ENCODE data around the gene GPR33.
"Not testable (repeated sequence)": the region's sequence is repeated elsewhere in the genome, so short reads cannot be mapped to it uniquely, and the experiment has no call there.

Gene GPR33

GRCh38 chr14:31487886-31488285 is at the start of gene GPR33:
Gene GPR33, minus strand, starts transcription at chr14:31488039. Its CDS starts 4,074 bp downstream, at chr14:31483965.
- DNase-seq, result no peak

- DNase-seq, result no peak
These were observed 48.5 kb upstream of the GPR33 start for GRCh38 chr14:31536201-31536960.

GRCh38 chr14:31530136-31530535 is 42.3 kb upstream of the GPR33 start:
- no peak for DNase-seq

GRCh38 chr14:31529053-31529452 is 41.2 kb upstream of the GPR33 start:
- no peak for DNase-seq

DNA sequence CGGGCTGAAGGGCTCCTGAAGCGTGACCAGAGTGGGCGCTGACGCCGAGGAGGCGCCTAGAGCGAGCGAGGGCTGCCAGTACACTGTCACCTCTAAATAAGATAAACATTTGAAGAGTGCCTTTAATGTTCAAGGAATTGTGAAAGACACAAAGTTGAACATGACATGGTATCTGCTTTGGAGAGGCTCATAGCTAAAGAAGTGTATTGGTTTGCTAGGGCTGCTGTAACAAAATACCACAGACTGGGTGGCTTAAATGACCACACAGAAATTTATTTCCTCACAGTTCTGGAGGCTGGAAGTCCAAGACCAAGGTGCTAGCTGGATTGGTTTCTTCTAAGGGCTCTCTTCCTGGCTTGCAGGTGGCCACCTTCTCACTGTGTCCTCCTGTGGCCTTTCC is 39.7 kb upstream of the GPR33 start:
- DNase-seq, result no peak

DNA sequence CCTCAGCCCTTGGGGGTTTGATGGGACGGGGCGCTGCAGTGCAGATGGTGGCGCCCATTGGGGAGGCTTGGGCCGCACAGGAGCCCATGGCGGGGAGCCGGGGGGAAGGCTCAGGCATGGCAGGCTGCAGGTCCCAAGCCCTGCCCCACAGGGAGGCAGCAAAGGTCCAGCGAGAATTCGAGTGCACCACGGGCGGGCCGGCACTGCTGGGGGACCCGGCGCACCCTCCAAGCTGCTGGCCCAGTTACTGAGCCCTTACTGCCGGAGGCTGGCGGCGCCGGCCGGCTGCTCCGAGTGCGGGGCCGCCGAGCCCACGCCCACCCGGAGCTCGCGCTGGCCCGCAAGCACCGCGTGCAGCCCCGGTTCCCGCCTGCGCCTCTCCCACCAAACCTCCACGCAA is 39.2 kb upstream of the GPR33 start:
- no peak for DNase-seq

- no peak for DNase-seq
These were observed 23.0 kb upstream of the GPR33 start for GRCh38 chr14:31510855-31511254.

- no peak for DNase-seq
These were observed 22.4 kb upstream of the GPR33 start for GRCh38 chr14:31510222-31510621.

GRCh38 chr14:31508135-31508534 is 20.3 kb upstream of the GPR33 start:
- DNase-seq, result no peak

- no peak for DNase-seq
These were observed 17.6 kb upstream of the GPR33 start for GRCh38 chr14:31505411-31505810.

GRCh38 chr14:31501870-31502269 is 14.0 kb upstream of the GPR33 start:
- no peak for DNase-seq

DNA sequence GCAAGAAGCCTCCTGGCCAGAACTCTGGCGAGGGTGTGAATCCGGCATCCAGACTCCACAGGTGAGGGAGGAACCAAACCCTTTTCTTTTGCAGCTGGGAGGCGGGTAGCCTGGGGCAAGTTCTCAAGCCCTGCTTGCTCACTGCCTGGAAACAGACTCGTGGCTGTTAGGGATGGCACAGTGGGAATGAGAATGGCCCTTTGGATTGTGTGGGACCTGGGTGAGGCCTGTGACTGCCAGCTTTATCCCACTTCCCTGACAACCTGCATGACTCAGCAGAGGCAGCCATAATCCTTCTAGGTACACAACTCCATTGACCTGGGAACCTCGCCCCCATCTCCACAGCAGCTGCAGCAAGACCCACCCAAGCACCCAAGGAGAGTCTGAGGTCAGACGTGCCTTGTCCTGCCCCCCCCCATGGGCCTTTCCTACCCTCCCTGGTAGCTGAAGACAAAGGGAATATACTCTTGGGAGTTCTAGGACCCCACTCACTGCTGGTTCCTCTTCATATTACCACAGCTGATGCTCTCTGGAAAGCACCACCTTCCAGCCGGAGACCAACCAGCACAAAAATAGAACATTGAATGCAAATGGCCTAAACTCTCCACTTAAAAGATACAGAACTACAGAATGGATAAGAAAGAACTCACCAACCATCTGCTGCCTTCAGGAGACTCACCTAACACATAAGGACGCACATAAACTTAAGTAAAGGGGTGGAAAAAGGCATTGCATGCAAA is 5.1 kb upstream of the GPR33 start:
- no peak for DNase-seq

- DNase-seq, result no peak
These were observed 1.9 kb upstream of the GPR33 start for GRCh38 chr14:31489691-31490090.

- no peak for DNase-seq
These were observed 1.1 kb downstream of the GPR33 start for GRCh38 chr14:31486764-31487163.

DNA sequence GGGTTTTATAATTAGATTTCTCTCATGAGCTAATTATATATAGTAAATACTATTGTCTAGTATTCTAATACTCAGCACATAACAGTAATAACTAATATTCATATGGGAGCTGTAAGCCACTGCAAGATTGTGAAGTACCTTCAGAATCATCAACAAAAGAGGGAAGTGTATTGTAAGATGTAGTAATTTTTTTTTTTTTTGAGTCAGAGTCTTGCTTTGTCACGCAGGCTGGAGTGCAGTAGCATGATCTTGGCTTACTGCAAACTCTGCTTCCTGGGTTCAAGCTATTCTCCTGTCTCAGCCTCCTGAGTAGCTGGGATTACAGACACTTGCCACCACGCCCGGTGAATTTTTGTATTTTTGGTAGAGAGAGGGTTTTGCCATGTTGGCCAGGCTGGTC is 3.1 kb downstream of the GPR33 start:
- no peak for DNase-seq

DNA sequence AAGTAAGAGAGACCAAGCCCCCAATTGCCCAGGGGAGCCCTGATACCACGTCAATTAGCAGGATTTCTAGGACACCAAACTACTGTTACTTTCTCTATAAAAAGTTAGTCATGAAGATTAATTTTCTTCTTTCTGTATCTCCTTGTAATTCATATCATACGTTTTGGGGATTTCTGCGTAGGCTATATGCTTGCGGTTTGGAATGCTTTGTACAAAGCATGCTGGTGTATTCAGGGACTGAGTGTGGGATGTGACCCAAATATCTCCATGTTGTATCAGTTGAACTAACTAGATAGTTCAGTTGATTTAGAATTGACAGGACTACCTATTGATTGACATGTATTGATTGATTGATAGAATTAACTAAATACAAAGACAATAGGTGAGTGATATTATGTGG is 7.7 kb downstream of the GPR33 start:
- no peak for DNase-seq

DNA sequence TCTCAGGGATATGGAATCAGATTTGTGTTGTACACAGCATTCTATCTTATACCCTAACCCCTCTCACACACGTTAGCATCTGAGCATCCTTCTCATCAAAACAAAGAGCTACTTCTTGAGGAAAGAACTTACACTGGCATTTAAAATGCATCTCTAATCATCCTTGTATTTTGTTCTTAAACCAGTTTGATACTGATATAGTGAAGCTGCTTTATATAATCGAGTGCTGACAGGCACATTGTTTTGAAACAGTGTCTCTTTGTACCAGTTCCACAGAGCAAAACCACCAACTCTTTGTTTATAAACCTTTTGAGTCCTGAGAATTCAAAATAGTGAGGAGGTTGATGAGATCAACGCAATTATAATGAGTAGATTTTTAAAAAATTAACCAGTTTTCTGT is 8.8 kb downstream of the GPR33 start:
- no peak for DNase-seq

GRCh38 chr14:31477248-31477647 is 10.6 kb downstream of the GPR33 start:
- no peak for DNase-seq

- no peak for DNase-seq
These were observed 11.5 kb downstream of the GPR33 start for GRCh38 chr14:31476131-31476866.

- DNase-seq, result no peak
These were observed 21.3 kb downstream of the GPR33 start for GRCh38 chr14:31466554-31466953.

- no peak for DNase-seq
These were observed 22.7 kb downstream of the GPR33 start for GRCh38 chr14:31465111-31465510.

DNA sequence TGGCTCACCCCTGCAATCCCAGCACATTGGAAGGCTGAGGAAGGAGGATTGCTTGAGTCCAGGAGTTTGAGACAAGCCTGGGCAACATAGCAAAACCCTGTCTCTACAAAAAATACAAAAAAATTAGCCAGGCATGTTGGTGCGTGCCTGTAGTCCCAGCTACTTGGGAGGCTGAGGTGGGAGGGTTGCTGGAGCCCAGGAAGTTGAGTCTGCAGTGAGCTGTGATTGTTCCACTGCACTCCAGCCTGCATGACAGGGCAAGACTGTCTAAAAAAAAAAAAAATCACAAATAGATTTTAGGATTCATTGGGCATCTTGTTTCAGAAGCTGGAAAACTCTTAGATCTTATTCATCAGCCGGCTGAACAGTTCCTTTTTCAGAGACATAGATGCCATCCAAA is 25.4 kb downstream of the GPR33 start:
- not testable (repeated sequence) for DNase-seq

DNA sequence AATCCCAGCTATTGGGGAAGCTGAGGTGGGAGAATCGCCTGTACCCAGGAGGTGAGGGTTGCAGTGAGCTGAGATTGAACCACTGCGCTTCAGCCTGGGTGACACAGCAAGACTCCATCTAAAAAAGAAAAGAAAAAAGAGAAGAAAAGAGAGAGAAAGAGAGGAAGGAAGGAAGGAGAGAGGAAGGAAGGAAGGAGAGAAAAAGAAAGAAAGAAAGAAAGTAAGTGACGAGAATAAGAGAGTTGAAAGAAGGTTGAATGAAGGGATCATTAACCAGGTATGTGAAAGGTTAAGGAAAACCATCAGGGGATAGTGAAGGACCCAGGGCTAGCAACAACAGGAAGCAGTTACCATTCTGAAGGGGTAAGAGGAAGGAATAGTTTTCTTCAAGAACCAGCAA is 26.3 kb downstream of the GPR33 start:
- no peak for DNase-seq

Measured in right forelimb (tissue), 1 donor.